Astrocyte of the spinal cord (primary cell): Measurements from ENCODE around the gene PKD2L1.

ENCODE experiments used
- DNase-seq: peaks from one replicate; pipeline ENCODE4 v3.0.0; 2011; ENCODE audit warnings: low read depth, low spot score
- H3K4me3 ChIP-seq: 2 replicates; pipeline ENCODE4 v1.5.1; 2011; ENCODE audit warnings: low read depth, mild to moderate bottlenecking, low read length, moderate library complexity
- CTCF ChIP-seq: IDR thresholded peaks from 2 replicates; pipeline ENCODE4 v1.5.1; 2012; ENCODE audit warnings: low read depth, mild to moderate bottlenecking, low read length, inconsistent platforms
- in situ Hi-C: cut with HindIII; loops from 2 replicates; pipeline ENCODE4 v1.10.0; 2017; ENCODE audit warnings: low sequenced_read_pairs

PKD2L1 gene

GRCh38 chr10:100353770-100354485, 23.9 kb upstream of the PKD2L1 start:
- DNase-seq = no peak
- no peak overlapping the region for H3K4me3 ChIP-seq
- TF ChIP-seq CTCF = no peak
- in situ Hi-C loops = no loop called here

GRCh38 chr10:100350914-100351485, 21.0 kb upstream of the PKD2L1 start:
- no peak for DNase-seq
- in situ Hi-C loops = no loop called here
- H3K4me3 ChIP-seq = peak overlapping the region; percentile 93
- TF ChIP-seq CTCF = no peak

GRCh38 chr10:100349672-100350071, 19.6 kb upstream of the PKD2L1 start:
- TF ChIP-seq CTCF = no peak
- in situ Hi-C loops = loop anchor here (25.0 kb wide), 1 partner anchor 188 kb away; the partner anchor contains the start of genes HIF1AN and NDUFB8
- DNase-seq = no peak
- peak overlapping the region; percentile 93 for H3K4me3 ChIP-seq

- TF ChIP-seq CTCF = no peak
- DNase-seq = no peak
- in situ Hi-C loops = loop anchor here (25.0 kb wide), 1 partner anchor 188 kb away; the partner anchor contains the start of genes HIF1AN and NDUFB8
- peak overlapping the region; percentile 93 for H3K4me3 ChIP-seq
Measured at GRCh38 chr10:100349087-100349486, 19.1 kb upstream of the PKD2L1 start.

GRCh38 chr10:100348389-100348927, 18.4 kb upstream of the PKD2L1 start:
- DNase-seq = no peak
- TF ChIP-seq CTCF = no peak
- H3K4me3 ChIP-seq = peak overlapping the region; percentile 93
- in situ Hi-C loops = loop anchor here (25.0 kb wide), 1 partner anchor 189 kb away; the partner anchor contains the start of genes HIF1AN and NDUFB8

GRCh38 chr10:100347568-100348195, 17.7 kb upstream of the PKD2L1 start:
- in situ Hi-C loops = loop anchor here (25.0 kb wide), 1 partner anchor 190 kb away; the partner anchor contains the start of genes HIF1AN and NDUFB8
- peak overlapping the region; percentile 93 for H3K4me3 ChIP-seq
- no peak for DNase-seq
- TF ChIP-seq CTCF = no peak
